Measurements from ENCODE around the gene CTSW. TPM values are rescaled to one million over a fixed set of nuclear protein-coding genes. Genes with fewer than 3 reads are reported as not detected.
"Not testable (repeated sequence)": the region's sequence is repeated elsewhere in the genome, so short reads cannot be mapped to it uniquely, and the experiment has no call there.

The CTSW gene
- total RNA-seq, 1 donor from 2014 or later: 0.83 TPM

DNA sequence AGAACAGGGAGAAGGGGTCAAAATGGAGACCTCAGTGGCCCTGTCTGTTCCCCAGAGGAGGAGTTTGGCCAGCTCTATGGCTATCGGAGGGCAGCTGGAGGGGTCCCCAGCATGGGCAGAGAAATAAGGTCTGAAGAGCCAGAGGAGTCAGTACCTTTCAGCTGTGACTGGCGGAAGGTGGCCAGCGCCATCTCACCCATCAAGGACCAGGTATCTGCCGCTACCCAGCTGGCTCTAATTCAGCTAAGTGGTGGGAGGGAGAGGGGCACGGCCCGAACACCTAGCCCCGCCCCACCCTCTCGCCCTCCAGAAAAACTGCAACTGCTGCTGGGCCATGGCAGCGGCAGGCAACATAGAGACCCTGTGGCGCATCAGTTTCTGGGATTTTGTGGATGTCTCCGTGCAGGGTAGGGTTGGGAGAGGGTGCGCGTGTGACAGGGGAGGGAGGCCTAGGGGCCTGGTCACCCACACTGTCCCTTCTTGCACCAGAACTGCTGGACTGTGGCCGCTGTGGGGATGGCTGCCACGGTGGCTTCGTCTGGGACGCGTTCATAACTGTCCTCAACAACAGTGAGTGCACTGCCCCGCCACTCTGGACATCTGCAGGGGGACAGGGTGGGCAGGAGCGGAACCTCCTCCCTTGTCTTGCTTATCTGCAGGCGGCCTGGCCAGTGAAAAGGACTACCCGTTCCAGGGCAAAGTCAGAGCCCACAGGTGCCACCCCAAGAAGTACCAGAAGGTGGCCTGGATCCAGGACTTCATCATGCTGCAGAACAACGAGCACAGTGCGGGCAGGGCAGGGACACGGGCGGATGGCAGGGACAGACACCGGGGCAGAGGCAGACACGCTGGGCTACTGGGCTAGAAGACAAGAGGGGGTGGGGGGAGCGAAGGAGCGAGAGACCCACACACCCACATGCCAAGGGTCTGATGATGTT lies 2.8 kb downstream of the CTSW start:
- DNase-seq (ENCODE audit: low spot score): no peak
- intact Hi-C loops (cut with DNase I): no loop called here

- no peak for DNase-seq (ENCODE audit: low spot score)
- intact Hi-C loops (cut with DNase I): no loop called here
These were observed 3.6 kb downstream of the CTSW start for GRCh38 chr11:65883058-65883761.

DNA sequence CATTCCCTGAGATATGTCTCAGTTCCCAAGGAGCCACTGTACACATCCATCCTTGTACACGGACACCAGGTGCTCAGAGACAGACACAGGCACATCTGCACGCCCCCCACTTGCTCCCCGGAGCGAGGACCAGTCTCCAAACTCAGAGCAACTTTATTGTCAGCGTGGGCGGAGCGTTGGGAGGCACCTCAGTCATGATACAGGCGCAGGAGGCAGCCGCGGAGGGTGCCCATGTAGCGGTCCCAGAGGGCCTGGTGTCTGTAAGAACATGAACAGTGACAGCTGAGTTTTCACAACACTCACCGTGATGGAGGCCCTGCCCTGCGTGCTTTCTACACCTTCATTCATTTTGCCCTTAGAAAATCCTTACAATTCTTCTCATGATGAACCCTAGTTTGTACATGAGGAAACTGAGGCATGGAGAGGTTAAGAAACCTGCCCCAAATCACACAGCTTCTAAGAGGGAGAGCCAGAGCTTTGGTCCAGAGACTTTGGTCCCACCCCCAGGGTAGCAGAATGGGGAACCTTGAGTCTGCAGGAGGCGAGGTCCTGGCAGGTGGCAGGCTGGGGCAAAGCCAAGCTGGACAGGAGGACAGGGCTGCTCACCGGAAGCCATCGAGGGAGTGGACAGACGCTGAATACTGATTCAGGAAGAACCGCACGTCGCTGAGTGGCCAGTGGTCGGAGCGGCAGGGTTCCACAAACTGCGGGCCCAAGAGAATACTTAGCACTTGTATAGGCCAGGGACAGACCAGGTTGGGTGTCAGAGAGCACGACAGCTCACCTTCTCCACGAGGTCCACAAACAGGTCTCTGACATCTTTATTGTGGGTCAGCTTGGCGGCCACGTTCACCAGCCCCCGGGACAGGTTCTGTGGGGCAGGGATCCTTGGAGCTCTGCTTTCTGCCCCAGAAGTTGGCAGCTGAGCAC lies 4.4 kb downstream of the CTSW start:
- no peak for DNase-seq (ENCODE audit: low spot score)
- intact Hi-C loops (cut with DNase I): loop anchor here (2.0 kb wide), 1 partner anchor 105 kb away; no protein-coding TSS in a partner anchor

DNA sequence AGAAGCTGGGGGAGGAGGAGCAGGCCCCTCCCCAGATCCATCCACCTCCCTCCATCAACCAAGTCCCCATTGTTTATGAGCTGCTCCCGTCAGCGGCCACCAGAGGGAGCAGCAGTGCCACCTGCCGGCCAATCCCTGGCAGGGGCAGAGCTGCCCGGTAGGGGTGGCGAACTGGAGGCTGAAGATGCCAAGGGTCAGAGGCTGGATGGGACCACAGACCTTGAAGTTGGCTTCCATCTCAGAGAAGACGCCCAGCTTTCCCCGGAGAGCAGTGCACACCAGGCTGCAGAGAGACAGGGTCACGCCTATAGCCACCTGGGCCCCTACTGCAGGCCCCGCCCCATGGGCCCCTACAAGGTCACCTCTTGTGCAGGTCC lies 5.1 kb downstream of the CTSW start:
- peak; percentile 92 for DNase-seq (ENCODE audit: low spot score)
- intact Hi-C loops (cut with DNase I): loop anchor here (2.0 kb wide), 1 partner anchor 104 kb away; no protein-coding TSS in a partner anchor

DNA sequence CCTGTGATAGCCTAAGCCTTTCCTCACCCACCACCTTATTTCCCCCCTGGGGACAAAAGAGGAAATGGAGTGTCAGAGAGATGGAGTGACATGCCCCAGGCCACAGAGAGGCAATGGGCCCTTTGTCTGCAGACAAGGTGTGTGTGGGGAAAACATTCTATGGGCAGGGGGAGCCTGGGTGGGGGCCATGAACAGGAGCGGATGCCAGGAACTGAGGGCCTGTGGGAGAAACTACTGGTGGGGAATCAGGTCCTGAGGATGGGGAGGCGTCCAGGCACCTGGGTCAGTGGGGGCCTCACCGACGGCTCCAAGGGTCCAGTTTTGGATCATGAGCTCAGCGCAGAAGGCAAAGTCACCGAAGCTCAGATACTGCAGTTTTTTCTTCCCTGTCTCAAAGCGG lies 5.6 kb downstream of the CTSW start:
- no peak for DNase-seq (ENCODE audit: low spot score)

GRCh38 chr11:65885808-65886536 lies 6.3 kb downstream of the CTSW start:
- no peak for DNase-seq (ENCODE audit: low spot score)
- intact Hi-C loops (cut with DNase I): loop anchor here (2.0 kb wide), 1 partner anchor 103 kb away; no protein-coding TSS in a partner anchor

More for the DNA sequence above, 5.6 kb downstream of the CTSW start:
- intact Hi-C loops (cut with DNase I): loop anchor here (2.0 kb wide), 1 partner anchor 104 kb away; no protein-coding TSS in a partner anchor

- intact Hi-C loops (cut with DNase I): no loop called here
- no peak for DNase-seq (ENCODE audit: low spot score)
These were observed 7.4 kb downstream of the CTSW start for GRCh38 chr11:65886826-65887722.

DNA sequence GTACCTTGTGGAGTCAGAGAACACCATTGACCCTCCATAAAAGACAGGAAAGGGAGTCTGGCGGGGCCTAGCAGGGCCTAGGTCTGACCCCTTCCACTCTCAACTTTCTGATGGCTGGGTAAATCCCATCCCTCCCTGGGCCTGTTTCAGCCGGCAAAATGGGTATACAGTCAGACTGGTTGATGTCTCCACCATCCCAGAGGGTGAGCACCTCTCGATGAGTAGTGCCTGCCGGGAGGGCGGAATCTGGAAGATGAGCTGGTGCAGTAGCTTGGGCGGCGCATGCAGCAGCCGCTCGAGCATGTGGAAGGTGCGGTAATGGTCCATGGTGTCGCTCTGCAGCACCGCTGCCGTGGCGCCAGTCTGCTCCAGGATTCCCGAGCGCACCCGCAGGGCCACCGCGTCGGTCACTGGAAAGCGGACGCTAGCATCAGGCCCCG lies 8.1 kb downstream of the CTSW start:
- intact Hi-C loops (cut with DNase I): loop anchor here (1.0 to 2.0 kb wide), 4 partner anchors 15 to 73 kb away; partner anchors contain the start of genes C11orf68, DRAP1, EFEMP2 and MUS81

DNA sequence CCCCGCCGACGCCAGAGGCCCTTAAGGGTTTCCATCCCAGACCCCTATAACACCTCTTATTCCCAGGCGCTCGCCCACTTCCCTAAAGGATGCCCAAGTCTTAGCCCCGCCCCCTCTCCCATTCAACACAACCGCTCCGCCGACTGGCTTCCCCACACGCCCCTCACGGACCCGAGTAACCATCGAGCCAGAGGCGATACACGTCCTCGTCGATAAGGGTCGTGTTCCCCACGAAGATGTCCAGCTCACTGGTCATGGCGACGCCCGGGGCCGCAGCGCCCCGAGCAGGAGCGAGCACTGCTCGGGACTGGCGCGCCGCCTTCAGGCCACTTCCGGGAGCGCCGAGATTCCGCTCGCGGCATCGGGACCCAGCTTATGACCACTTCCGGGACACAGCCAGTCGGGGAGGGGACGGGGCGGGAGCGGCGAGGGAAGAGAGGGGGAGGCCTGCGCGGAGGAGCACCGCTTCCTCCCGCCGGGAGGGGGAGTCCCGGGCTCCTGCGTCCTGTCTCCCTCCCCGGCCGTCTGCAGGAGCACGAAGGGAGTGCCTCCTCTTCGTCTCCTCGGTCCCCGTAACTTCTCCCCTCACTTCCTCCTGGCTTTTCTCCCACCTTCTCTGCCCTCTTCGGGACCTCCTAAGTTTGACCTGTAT lies 8.7 kb downstream of the CTSW start, which contains the start of gene FIBP:
TSS of gene FIBP (minus strand) at position 309 of the 652 bp plus-strand sequence. CDS start at position 256, 53 bp downstream.
- intact Hi-C loops (cut with DNase I): loop anchor here (1.0 to 2.0 kb wide), 4 partner anchors 15 to 73 kb away; partner anchors contain the start of genes C11orf68, DRAP1, EFEMP2 and MUS81
- peak; percentile 99 for DNase-seq (ENCODE audit: low spot score)

More for the DNA sequence above, 8.1 kb downstream of the CTSW start:
- no peak for DNase-seq (ENCODE audit: low spot score)

- intact Hi-C loops (cut with DNase I): no loop called here
- DNase-seq (ENCODE audit: low spot score): peak; percentile 99
These were observed 10.9 kb downstream of the CTSW start, which contains the start of gene CCDC85B for GRCh38 chr11:65890324-65891218. Gene CCDC85B, plus strand, starts transcription at chr11:65890673. Its CDS starts 111 bp downstream, at chr11:65890784.

GRCh38 chr11:65891219-65892136 lies 11.8 kb downstream of the CTSW start:
- intact Hi-C loops (cut with DNase I): no loop called here
- DNase-seq (ENCODE audit: low spot score): peak; percentile 87

DNA sequence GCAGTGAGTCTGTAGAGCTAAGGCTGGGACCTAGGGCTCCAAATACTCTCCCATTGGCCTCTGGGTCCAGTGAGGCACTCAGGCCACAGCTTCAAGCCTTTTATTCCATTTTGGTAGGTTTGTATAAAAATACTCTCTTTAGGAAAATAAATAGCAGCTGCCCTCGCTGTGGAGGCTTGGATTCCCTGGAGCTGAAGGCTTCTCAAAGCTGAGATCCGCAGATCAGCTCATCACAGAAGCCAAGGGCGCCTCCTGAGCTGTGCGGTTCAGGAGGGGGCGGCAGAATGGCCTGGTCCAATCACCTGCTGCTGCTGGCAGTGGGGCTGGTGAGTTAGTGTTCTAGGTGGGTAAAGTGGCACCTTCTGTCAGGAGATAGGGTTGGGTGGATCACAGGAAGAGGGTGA lies 12.5 kb downstream of the CTSW start:
- DNase-seq (ENCODE audit: low spot score); intact Hi-C loops (cut with DNase I): not testable (repeated sequence)

DNA sequence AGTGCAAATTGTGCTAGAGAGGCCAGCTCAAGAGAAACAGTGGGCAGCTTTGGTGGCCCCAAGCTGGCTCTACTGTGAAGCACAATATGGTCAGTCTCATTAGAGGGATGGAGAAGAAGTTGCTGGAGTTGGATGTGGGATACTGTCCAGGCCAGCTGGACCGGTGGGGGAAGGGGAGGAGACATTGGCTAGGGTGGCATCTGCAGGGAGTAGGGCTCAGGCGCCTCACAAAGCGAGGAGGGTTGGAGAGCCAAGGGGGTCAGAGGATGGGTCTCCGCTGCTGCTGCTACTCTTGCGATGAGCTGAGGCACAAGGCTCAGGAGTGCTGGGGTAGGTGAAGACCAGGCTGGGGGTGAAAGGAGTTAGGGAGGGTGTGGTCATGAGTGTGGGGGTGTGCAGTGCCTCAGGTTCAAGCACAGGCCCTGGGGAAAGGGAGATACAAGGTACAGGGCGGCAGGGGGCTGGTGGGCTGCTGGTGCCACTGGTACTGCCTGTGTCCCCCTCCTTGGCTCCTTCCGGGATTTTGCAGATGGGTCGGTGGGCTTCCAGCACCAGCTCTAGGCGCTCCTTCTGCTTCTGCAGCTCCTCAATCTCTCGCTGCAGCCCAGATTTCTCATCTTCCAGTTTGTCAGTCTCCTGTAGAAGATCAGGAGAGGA lies 13.2 kb downstream of the CTSW start:
- intact Hi-C loops (cut with DNase I): no loop called here
- no peak for DNase-seq (ENCODE audit: low spot score)

DNA sequence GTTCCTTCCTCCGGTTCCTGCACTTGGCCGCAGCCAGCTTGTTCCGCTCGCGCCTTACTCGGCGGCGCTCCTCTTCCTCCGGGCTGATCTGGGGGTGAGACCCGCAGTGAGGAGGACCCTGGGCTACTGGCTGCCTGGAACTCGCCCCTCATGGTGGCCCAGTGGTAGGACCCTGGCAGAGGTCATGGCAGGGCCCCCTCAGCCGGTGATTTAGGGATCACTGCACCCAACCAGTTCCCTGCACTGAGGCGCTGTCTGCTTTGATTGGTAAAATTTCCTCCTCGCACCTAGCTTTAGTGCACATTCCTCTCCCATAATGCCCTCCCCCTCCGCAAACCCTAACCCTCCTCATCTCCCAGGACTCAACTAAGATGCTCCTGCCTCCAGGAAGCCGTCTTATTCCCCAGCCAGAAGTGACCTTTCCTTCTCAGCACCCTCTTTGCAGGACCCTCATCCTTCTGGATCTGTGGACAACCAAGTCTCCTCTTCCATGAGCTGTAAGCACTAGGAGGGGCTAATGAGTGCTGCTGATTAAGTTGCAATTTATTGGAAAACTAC lies 14.5 kb downstream of the CTSW start:
- DNase-seq (ENCODE audit: low spot score): peak; percentile 92
- intact Hi-C loops (cut with DNase I): no loop called here
